ENCODE results near the gene ADRB1.

- TF ChIP-seq EZH2 (IDR thresholded peaks at IDR 0.05; ENCODE audit: borderline replicate concordance, low read depth, low read length, poor library complexity, severe bottlenecking) (no peak), CTCF (conservative IDR thresholded peaks at IDR 0.05; ENCODE audit: low read depth, low read length) (no peak)
Measured at GRCh38 chr10:114019226-114019625, 24.4 kb upstream of the ADRB1 start.

All from A673 (cell line).